H9 (cell line): ENCODE measurements around the gene THOC5. TPM values are rescaled to one million over a fixed set of nuclear protein-coding genes. Genes with fewer than 3 reads are reported as not detected.

Source experiments
- DNase-seq: peaks from one replicate; pipeline ENCODE4 v3.0.0-alpha.2; 2017
- H2AFZ ChIP-seq: one replicate; pipeline ENCODE4 v1.6.1; 2013; ENCODE audit warnings: mild to moderate bottlenecking, low read length, control low read depth, moderate library complexity
- H2AK5ac ChIP-seq: 2 replicates; pipeline ENCODE4 v1.6.1; 2013; ENCODE audit warnings: low read length, control low read depth, mixed read lengths; ENCODE audit not compliant: insufficient read length
- H2BK120ac ChIP-seq: one replicate; pipeline ENCODE4 v1.6.1; 2013; ENCODE audit warnings: low read depth, mild to moderate bottlenecking, low read length, control low read depth, inconsistent platforms; ENCODE audit not compliant: poor library complexity, severe bottlenecking
- H2BK12ac ChIP-seq: 2 replicates; pipeline ENCODE4 v1.6.1; 2013; ENCODE audit warnings: low read length, control low read depth, mixed read lengths, low read depth; ENCODE audit not compliant: insufficient read length
- H2BK15ac ChIP-seq: 2 replicates; pipeline ENCODE4 v1.6.1; 2013; ENCODE audit warnings: low read depth, low read length, control low read depth
- H2BK20ac ChIP-seq: one replicate; pipeline ENCODE4 v1.6.1; 2013; ENCODE audit warnings: low read depth, mild to moderate bottlenecking, low read length, control low read depth, inconsistent platforms; ENCODE audit not compliant: poor library complexity, severe bottlenecking
- H2BK5ac ChIP-seq: 2 replicates; pipeline ENCODE4 v1.6.1; 2013; ENCODE audit warnings: low read length, control low read depth, mixed read lengths; ENCODE audit not compliant: insufficient read length
- H3K14ac ChIP-seq: 2 replicates; pipeline ENCODE4 v1.6.1; 2013; ENCODE audit warnings: low read length, control low read depth; ENCODE audit not compliant: insufficient read depth
- H3K18ac ChIP-seq: 2 replicates; pipeline ENCODE4 v1.6.1; 2013; ENCODE audit warnings: low read depth, mild to moderate bottlenecking, mixed read lengths, low read length, control low read depth; ENCODE audit not compliant: insufficient read length
- H3K23ac ChIP-seq: 2 replicates; pipeline ENCODE4 v1.6.1; 2013; ENCODE audit warnings: low read length, control low read depth, mixed read lengths, low read depth; ENCODE audit not compliant: insufficient read length
- H3K23me2 ChIP-seq: 2 replicates; pipeline ENCODE4 v1.6.1; 2013; ENCODE audit warnings: low read depth, mild to moderate bottlenecking, mixed read lengths, low read length, control low read depth; ENCODE audit not compliant: insufficient read length, poor library complexity, severe bottlenecking
- H3K27ac ChIP-seq: 2 replicates; pipeline ENCODE4 v1.5.1; 2013; ENCODE audit warnings: low read length, control low read depth, mixed read lengths, low read depth; ENCODE audit not compliant: insufficient read length
- H3K27me3 ChIP-seq: 2 replicates; pipeline ENCODE4 v1.6.1; 2013; ENCODE audit warnings: low read length, control low read depth, inconsistent platforms; ENCODE audit not compliant: insufficient read depth
- H3K4ac ChIP-seq: 2 replicates; pipeline ENCODE4 v1.6.1; 2013; ENCODE audit warnings: low read depth, mild to moderate bottlenecking, control low read depth, inconsistent platforms, low read length, moderate library complexity
- H3K4me1 ChIP-seq: 2 replicates; pipeline ENCODE4 v1.6.1; 2013; ENCODE audit warnings: low read length, control low read depth, inconsistent platforms; ENCODE audit not compliant: insufficient read depth
- H3K4me2 ChIP-seq: 2 replicates; pipeline ENCODE4 v1.6.1; 2013; ENCODE audit warnings: low read length, control low read depth, mixed read lengths; ENCODE audit not compliant: insufficient read length, insufficient read depth
- H3K56ac ChIP-seq: 2 replicates; pipeline ENCODE4 v1.6.1; 2013; ENCODE audit warnings: low read depth, mild to moderate bottlenecking, mixed read lengths, low read length, control low read depth; ENCODE audit not compliant: insufficient read length
- H3K79me1 ChIP-seq: 2 replicates; pipeline ENCODE4 v1.6.1; 2013; ENCODE audit warnings: low read depth, mild to moderate bottlenecking, moderate library complexity, low read length, control low read depth, inconsistent platforms; ENCODE audit not compliant: insufficient read depth, poor library complexity, severe bottlenecking
- H3K79me2 ChIP-seq: 2 replicates; pipeline ENCODE4 v1.6.1; 2013; ENCODE audit warnings: low read length, control low read depth, inconsistent platforms; ENCODE audit not compliant: insufficient read depth
- H3K9ac ChIP-seq: 2 replicates; pipeline ENCODE4 v1.6.1; 2013; ENCODE audit warnings: low read length, control low read depth, mixed read lengths; ENCODE audit not compliant: insufficient read length; ENCODE audit errors: extremely low read depth
- H3K9me3 ChIP-seq: one replicate; pipeline ENCODE4 v1.6.1; 2013; ENCODE audit warnings: low read depth, low read length, inconsistent platforms; ENCODE audit not compliant: control insufficient read depth
- H3T11ph ChIP-seq: one replicate; pipeline ENCODE4 v1.6.1; 2013; ENCODE audit warnings: mild to moderate bottlenecking, low read length, control low read depth, inconsistent platforms
- H4K20me1 ChIP-seq: one replicate; pipeline ENCODE4 v1.6.1; 2013; ENCODE audit not compliant: control insufficient read depth, insufficient read length, insufficient read depth
- H4K5ac ChIP-seq: 2 replicates; pipeline ENCODE4 v1.6.1; 2013; ENCODE audit warnings: low read depth, mild to moderate bottlenecking, mixed read lengths, low read length, control low read depth; ENCODE audit not compliant: insufficient read length
- H4K8ac ChIP-seq: replicated peaks from 2 replicates; pipeline ENCODE4 v1.6.1; 2013; ENCODE audit warnings: low read length, control low read depth, mixed read lengths, low read depth; ENCODE audit not compliant: insufficient read length
- H4K91ac ChIP-seq: 2 replicates; pipeline ENCODE4 v1.6.1; 2013; ENCODE audit warnings: low read depth, mild to moderate bottlenecking, moderate library complexity, mixed read lengths, low read length, control low read depth; ENCODE audit not compliant: insufficient read length
- H3K27ac Mint-ChIP-seq, 3 experiments: 2 replicates in 2 of 3; 3 replicates in 1 of 3; pipeline ENCODE4 v1.8.0; 2020 to 2021; ENCODE audit warnings: mixed read lengths in 3 of 3, mild to moderate bottlenecking in 1 of 3, moderate library complexity in 1 of 3
- H3K27me3 Mint-ChIP-seq: 2 replicates; pipeline ENCODE4 v1.8.0; 2021; ENCODE audit warnings: low read depth, mild to moderate bottlenecking, moderate library complexity, mixed read lengths
- H3K36me3 Mint-ChIP-seq, 3 experiments: 2 replicates in 2 of 3; 3 replicates in 1 of 3; pipeline ENCODE4 v1.8.0; 2020 to 2021; ENCODE audit warnings: low read depth in 3 of 3, mixed read lengths in 3 of 3; ENCODE audit not compliant: insufficient read depth in 1 of 3
- H3K4me1 Mint-ChIP-seq, 2 experiments: 2 replicates each; pipeline ENCODE4 v1.8.0; 2020; ENCODE audit warnings: mixed read lengths in 2 of 2
- H3K4me3 Mint-ChIP-seq, 2 experiments: 2 replicates in 1 of 2; 3 replicates in 1 of 2; pipeline ENCODE4 v1.8.0; 2020 to 2021; ENCODE audit warnings: mild to moderate bottlenecking in 2 of 2, mixed read lengths in 2 of 2, moderate library complexity in 1 of 2
- H3K9me3 Mint-ChIP-seq, 2 experiments: 2 replicates in 1 of 2; 3 replicates in 1 of 2; pipeline ENCODE4 v1.8.0; 2020; ENCODE audit warnings: mild to moderate bottlenecking in 2 of 2, mixed read lengths in 2 of 2, moderate library complexity in 1 of 2
- WGBS: extraction: QIAGEN DNeasy Blood & Tissue Kit; methylation state at CpG from one replicate; pipeline ENCODE4 v1.1.7; 2013; ENCODE audit warnings: missing lambda C conversion rate, low lambda C conversion rate, mixed read lengths; ENCODE audit not compliant: insufficient read length; ENCODE audit errors: extremely low coverage; 5-methylcytosine and 5-hydroxymethylcytosine counted together
- total RNA-seq: library from RNA; stranded (reverse); gene quantifications from 2 replicates; pipeline ENCODE4 v1.2.1, GENCODE V29; 2021
- TF ChIP-seq, protein P1 (sequence below): fragments of 200-600 bp; sonication (generic); conservative IDR thresholded peaks from 3 replicates; pipeline ENCODE4 v1.8.0; 2021; ENCODE audit warnings: antibody characterized with exemption, mild to moderate bottlenecking

Gene THOC5
- total RNA-seq, 1 experiment from 2014 or later = 71.8 TPM

DNA sequence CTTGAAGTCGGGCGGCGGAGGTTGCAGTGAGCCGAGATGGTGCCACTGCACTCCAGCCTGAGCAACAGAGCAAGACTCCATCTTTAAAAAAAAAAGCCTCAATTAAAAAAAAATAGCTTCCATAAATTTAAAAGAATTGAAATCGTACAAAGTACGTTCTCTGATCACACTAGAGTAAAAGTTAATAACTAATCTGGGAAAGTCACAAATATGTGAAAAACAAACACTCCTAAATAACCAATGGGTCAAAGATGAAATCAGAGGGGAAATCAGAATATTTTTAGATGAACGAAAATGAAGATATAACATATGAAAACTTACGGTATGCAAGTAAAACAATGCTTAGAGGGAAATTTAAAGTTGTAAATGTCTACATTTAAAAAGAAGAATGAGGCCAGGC, 53.7 kb downstream of the THOC5 start:
- Histone ChIP-seq H3K27me3 (no peaks in the 10 kb centered on the region), H3T11ph (no peak overlapping the region), H3K27ac (no peak overlapping the region), H2BK15ac (no peak overlapping the region), H3K18ac (no peak overlapping the region), H3K23me2 (no peaks in the 10 kb centered on the region), H3K14ac (no peak overlapping the region), H4K5ac (no peak overlapping the region), H3K9me3 (no peaks in the 10 kb centered on the region), H3K4me1 (no peaks in the 10 kb centered on the region), H3K79me1 (no peaks in the 10 kb centered on the region), H3K9ac (no peak overlapping the region), H2AK5ac (no peak overlapping the region), H3K56ac (no peak overlapping the region), H4K8ac (no peak overlapping the region), H4K20me1 (no peaks in the 10 kb centered on the region), H3K23ac (no peak overlapping the region), H2BK5ac (no peak overlapping the region), H2BK120ac (no peak overlapping the region), H3K4me2 (no peak overlapping the region), H4K91ac (no peak overlapping the region), H3K79me2 (no peaks in the 10 kb centered on the region), H3K4ac (no peak overlapping the region), H2AFZ (no peak overlapping the region), H2BK20ac (no peak overlapping the region), H2BK12ac (no peak overlapping the region)
- WGBS = 100% methylated on average over 1 of the region's 8 CpGs
- peaks cover 0 to 10% (median 8%) of the 10 kb centered on the region in 3 experiments; a peak in 5 of 7 replicates for H3K36me3 Mint-ChIP-seq
- TF ChIP-seq, protein P1, sequence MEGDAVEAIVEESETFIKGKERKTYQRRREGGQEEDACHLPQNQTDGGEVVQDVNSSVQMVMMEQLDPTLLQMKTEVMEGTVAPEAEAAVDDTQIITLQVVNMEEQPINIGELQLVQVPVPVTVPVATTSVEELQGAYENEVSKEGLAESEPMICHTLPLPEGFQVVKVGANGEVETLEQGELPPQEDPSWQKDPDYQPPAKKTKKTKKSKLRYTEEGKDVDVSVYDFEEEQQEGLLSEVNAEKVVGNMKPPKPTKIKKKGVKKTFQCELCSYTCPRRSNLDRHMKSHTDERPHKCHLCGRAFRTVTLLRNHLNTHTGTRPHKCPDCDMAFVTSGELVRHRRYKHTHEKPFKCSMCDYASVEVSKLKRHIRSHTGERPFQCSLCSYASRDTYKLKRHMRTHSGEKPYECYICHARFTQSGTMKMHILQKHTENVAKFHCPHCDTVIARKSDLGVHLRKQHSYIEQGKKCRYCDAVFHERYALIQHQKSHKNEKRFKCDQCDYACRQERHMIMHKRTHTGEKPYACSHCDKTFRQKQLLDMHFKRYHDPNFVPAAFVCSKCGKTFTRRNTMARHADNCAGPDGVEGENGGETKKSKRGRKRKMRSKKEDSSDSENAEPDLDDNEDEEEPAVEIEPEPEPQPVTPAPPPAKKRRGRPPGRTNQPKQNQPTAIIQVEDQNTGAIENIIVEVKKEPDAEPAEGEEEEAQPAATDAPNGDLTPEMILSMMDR = no peak
- H3K27me3 Mint-ChIP-seq = no peaks in the 10 kb centered on the region
- H3K27ac Mint-ChIP-seq = no peak overlapping the region
- peaks cover 0 to 3% of the 10 kb centered on the region in 2 experiments; a peak in 2 of 4 replicates for H3K4me1 Mint-ChIP-seq
- DNase-seq = no peak
- no peak overlapping the region for H3K4me3 Mint-ChIP-seq
- H3K9me3 Mint-ChIP-seq = peaks cover 3 to 7% of the 10 kb centered on the region in 2 experiments; a peak in 2 of 5 replicates
